WTC11 (cell line): ENCODE data around the gene RAD18. TPM values are rescaled to one million over a fixed set of nuclear protein-coding genes. Genes with fewer than 3 reads are reported as not detected.
A peak's percentile ranks its signal among the peaks of the same experiment; 100 is the strongest.

Source experiments
- ATAC-seq: fragments of 200-7000 bp; cut with Tn5 transposase; 2 replicates; pipeline ENCODE4 v1.10.0; 2021; ENCODE audit warnings: mild to moderate bottlenecking, moderate library complexity
- CTCF ChIA-PET: fragments of 300-600 bp; sonication (Branson Sonifier 250); formaldehyde crosslinking; loops from one replicate; lab custom pipeline; 2021; ENCODE audit warnings: antibody characterized with exemption; lab: Charles Lee
- POLR2A ChIA-PET: fragments of 350-600 bp; sonication (Branson Sonifier 250); formaldehyde crosslinking; loops from one replicate; lab custom pipeline; 2021; ENCODE audit warnings: antibody characterized with exemption; lab: Charles Lee
- DNase-seq: peaks from one replicate; pipeline ENCODE4 v3.0.0; 2021; ENCODE audit warnings: low spot score
- H3K27ac Mint-ChIP-seq: 2 replicates; pipeline ENCODE4 v1.8.0; 2021; ENCODE audit warnings: mixed read lengths
- H3K27me3 Mint-ChIP-seq: 2 replicates; pipeline ENCODE4 v1.8.0; 2021; ENCODE audit warnings: low read depth, mild to moderate bottlenecking, moderate library complexity, mixed read lengths
- H3K36me3 Mint-ChIP-seq: 2 replicates; pipeline ENCODE4 v1.8.0; 2021; ENCODE audit warnings: mixed read lengths
- H3K4me1 Mint-ChIP-seq: 2 replicates; pipeline ENCODE4 v1.8.0; 2022; ENCODE audit warnings: mixed read lengths
- H3K4me3 Mint-ChIP-seq: 2 replicates; pipeline ENCODE4 v1.8.0; 2021; ENCODE audit warnings: mild to moderate bottlenecking, moderate library complexity, mixed read lengths
- H3K9me3 Mint-ChIP-seq: 2 replicates; pipeline ENCODE4 v1.8.0; 2021; ENCODE audit warnings: mixed read lengths
- CREB1 ChIP-seq: sonication (generic); formaldehyde crosslinking; IDR thresholded peaks from 2 replicates; pipeline ENCODE4 v1.8.0; 2023; ENCODE audit warnings: mild to moderate bottlenecking, missing genetic modification reagents
- ELF4 ChIP-seq: sonication (generic); formaldehyde crosslinking; IDR thresholded peaks from 2 replicates; pipeline ENCODE4 v1.8.1; 2022; ENCODE audit warnings: low read depth, mild to moderate bottlenecking, moderate library complexity, missing genetic modification reagents
- FOXP1 ChIP-seq: sonication (generic); formaldehyde crosslinking; IDR thresholded peaks from 2 replicates; pipeline ENCODE4 v1.8.0; 2022; ENCODE audit warnings: missing genetic modification reagents, mild to moderate bottlenecking, moderate library complexity, borderline replicate concordance
- NR2C2 ChIP-seq: sonication (generic); formaldehyde crosslinking; IDR thresholded peaks from 2 replicates; pipeline ENCODE4 v1.8.0; 2022; ENCODE audit warnings: mild to moderate bottlenecking, missing genetic modification reagents
- NR3C1 ChIP-seq: sonication (generic); formaldehyde crosslinking; conservative IDR thresholded peaks from 2 replicates; pipeline ENCODE4 v1.8.1; 2023; ENCODE audit warnings: low read depth, mild to moderate bottlenecking, missing genetic modification reagents
- TP53 ChIP-seq: sonication (generic); formaldehyde crosslinking; IDR thresholded peaks from 2 replicates; pipeline ENCODE4 v1.8.1; 2023; ENCODE audit warnings: mild to moderate bottlenecking, missing genetic modification reagents
- ZBTB21 ChIP-seq: sonication (generic); formaldehyde crosslinking; IDR thresholded peaks from 2 replicates; pipeline ENCODE4 v1.8.1; 2023; ENCODE audit warnings: mild to moderate bottlenecking, missing genetic modification reagents, borderline replicate concordance
- ZNF263 ChIP-seq: sonication (generic); formaldehyde crosslinking; IDR thresholded peaks from 2 replicates; pipeline ENCODE4 v1.8.1; 2022; ENCODE audit warnings: low read depth, mild to moderate bottlenecking, moderate library complexity, missing genetic modification reagents
- ZNF317 ChIP-seq: sonication (generic); formaldehyde crosslinking; IDR thresholded peaks from 2 replicates; pipeline ENCODE4 v1.8.1; 2023; ENCODE audit warnings: low read depth, mild to moderate bottlenecking, moderate library complexity, missing genetic modification reagents, borderline replicate concordance
- ZNF671 ChIP-seq: fragments of 250-450 bp; sonication (Bioruptor Pico); IDR thresholded peaks from 2 replicates; pipeline ENCODE4 v1.8.0; 2021; ENCODE audit warnings: mild to moderate bottlenecking
- total RNA-seq: library from RNA; stranded (reverse); gene quantifications from 3 replicates; pipeline ENCODE4 v1.2.3, GENCODE V29; 2021
- TF ChIP-seq, protein P1 (sequence below): fragments of 250-450 bp; sonication (Bioruptor Pico); IDR thresholded peaks from 2 replicates; pipeline ENCODE4 v1.9.0; 2021; ENCODE audit warnings: mild to moderate bottlenecking, borderline replicate concordance
- TF ChIP-seq, protein P2 (sequence below): fragments of 250-450 bp; sonication (Bioruptor Pico); IDR thresholded peaks from 2 replicates; pipeline ENCODE4 v1.9.0; 2021; ENCODE audit warnings: moderate library complexity, mild to moderate bottlenecking, inconsistent platforms, borderline replicate concordance
- TF ChIP-seq, protein P3 (sequence below): sonication (generic); formaldehyde crosslinking; IDR thresholded peaks from 2 replicates; pipeline ENCODE4 v1.8.0; 2023; ENCODE audit warnings: mild to moderate bottlenecking, missing genetic modification reagents
- TF ChIP-seq, protein P4 (sequence below): sonication (generic); formaldehyde crosslinking; IDR thresholded peaks from 2 replicates; pipeline ENCODE4 v1.8.1; 2023; ENCODE audit warnings: mild to moderate bottlenecking, missing genetic modification reagents
- TF ChIP-seq, protein P5 (sequence below): sonication (generic); formaldehyde crosslinking; IDR thresholded peaks from 2 replicates; pipeline ENCODE4 v1.8.0; 2022; ENCODE audit warnings: mild to moderate bottlenecking, missing genetic modification reagents
- TF ChIP-seq, protein P6 (sequence below): sonication (generic); formaldehyde crosslinking; IDR thresholded peaks from 2 replicates; pipeline ENCODE4 v1.8.1; 2023; ENCODE audit warnings: mild to moderate bottlenecking, missing genetic modification reagents

RAD18 gene
- total RNA-seq, 1 experiment from 2014 or later: 24.4 TPM

DNA sequence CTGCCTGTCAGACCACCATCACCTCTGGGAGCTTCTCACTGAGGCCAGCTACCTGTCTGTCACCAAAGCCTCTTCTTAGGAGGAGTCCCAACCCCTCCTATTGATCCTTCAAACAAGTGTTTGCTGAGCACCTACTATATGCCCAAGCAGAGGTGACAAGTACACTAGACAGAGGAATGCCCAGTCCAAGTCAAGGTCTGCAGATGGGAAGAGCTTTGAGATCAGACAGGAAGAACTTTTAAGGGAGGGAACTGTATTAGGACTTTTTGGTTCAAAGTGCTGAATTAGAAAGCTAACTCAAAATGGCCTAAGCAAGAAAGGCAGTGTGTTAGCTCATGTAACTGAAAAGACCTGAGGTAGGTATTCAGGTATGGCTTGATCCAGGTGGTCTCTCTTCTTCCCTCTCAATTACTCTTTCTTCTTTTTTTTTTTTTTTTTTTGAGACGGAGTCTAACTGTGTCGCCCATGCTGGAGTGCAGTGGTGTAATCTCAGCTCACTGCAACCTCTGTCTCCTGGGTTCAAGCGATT, 3.6 kb upstream of the RAD18 start:
- Mint-ChIP-seq H3K36me3 (no peaks in the 10 kb centered on the region), H3K9me3 (no peaks in the 10 kb centered on the region), H3K4me1 (peaks cover 33% of the 10 kb centered on the region), H3K27me3 (peaks cover 16% of the 10 kb centered on the region), H3K27ac (no peak overlapping the region), H3K4me3 (no peak overlapping the region)
- ChIA-PET POLR2A (no interaction called here), CTCF (interaction anchor here (0.7 to 7.1 kb wide), 2 partner anchors 145 to 336 kb away, joined by 3 to 43 read pairs; no protein-coding TSS in a partner anchor)
- ATAC-seq: no peak
- no peak for DNase-seq
- no peak for TF ChIP-seq ELF4 (CRISPR knock-in tag)
- TF ChIP-seq ZNF671 (CRISPR knock-in tag): no peak

DNA sequence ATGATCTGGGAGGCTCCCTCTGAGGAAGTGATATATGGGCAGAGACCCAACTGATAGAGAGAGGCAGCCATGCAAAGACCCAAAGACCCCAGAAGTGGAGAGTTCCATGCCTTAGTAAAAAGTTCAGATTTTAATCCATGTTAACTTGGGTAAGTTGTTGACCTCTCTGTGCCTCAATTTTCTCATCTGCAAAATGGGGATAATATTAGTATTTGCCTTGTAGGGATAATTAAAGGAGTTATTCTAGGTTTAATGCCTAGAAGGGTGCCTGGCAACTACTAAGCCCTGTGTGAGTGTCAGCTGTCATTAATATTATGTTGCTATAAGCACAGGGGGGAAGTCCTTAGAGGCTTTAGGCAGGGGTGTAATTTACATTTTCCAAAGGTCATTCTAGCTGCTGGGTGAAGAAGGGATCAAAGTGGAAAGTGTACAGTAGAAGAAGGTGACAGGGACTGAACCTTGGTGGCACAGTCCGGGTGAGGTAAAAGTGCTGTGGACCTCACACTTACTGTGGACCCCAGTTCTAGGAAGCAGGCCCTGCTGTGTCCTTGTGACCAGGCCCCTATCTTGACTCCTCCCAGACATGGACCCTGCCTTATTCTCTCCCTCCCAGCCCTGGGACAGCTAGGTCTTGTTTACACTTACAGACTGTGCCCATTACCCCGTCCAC, 3.0 kb upstream of the RAD18 start:
- Mint-ChIP-seq H3K27me3 (peaks cover 16% of the 10 kb centered on the region), H3K4me3 (no peak overlapping the region), H3K9me3 (no peaks in the 10 kb centered on the region), H3K4me1 (peaks cover 33% of the 10 kb centered on the region), H3K36me3 (no peaks in the 10 kb centered on the region), H3K27ac (no peak overlapping the region)
- DNase-seq: no peak
- no peak for ATAC-seq
- ChIA-PET CTCF (interaction anchor here (1.6 to 7.1 kb wide), 2 partner anchors 195 to 337 kb away, joined by 4 to 43 read pairs; no protein-coding TSS in a partner anchor), POLR2A (no interaction called here)
- TF ChIP-seq, protein P1, sequence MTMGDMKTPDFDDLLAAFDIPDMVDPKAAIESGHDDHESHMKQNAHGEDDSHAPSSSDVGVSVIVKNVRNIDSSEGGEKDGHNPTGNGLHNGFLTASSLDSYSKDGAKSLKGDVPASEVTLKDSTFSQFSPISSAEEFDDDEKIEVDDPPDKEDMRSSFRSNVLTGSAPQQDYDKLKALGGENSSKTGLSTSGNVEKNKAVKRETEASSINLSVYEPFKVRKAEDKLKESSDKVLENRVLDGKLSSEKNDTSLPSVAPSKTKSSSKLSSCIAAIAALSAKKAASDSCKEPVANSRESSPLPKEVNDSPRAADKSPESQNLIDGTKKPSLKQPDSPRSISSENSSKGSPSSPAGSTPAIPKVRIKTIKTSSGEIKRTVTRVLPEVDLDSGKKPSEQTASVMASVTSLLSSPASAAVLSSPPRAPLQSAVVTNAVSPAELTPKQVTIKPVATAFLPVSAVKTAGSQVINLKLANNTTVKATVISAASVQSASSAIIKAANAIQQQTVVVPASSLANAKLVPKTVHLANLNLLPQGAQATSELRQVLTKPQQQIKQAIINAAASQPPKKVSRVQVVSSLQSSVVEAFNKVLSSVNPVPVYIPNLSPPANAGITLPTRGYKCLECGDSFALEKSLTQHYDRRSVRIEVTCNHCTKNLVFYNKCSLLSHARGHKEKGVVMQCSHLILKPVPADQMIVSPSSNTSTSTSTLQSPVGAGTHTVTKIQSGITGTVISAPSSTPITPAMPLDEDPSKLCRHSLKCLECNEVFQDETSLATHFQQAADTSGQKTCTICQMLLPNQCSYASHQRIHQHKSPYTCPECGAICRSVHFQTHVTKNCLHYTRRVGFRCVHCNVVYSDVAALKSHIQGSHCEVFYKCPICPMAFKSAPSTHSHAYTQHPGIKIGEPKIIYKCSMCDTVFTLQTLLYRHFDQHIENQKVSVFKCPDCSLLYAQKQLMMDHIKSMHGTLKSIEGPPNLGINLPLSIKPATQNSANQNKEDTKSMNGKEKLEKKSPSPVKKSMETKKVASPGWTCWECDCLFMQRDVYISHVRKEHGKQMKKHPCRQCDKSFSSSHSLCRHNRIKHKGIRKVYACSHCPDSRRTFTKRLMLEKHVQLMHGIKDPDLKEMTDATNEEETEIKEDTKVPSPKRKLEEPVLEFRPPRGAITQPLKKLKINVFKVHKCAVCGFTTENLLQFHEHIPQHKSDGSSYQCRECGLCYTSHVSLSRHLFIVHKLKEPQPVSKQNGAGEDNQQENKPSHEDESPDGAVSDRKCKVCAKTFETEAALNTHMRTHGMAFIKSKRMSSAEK (CRISPR knock-in tag): no peak
- TF ChIP-seq, protein P2, sequence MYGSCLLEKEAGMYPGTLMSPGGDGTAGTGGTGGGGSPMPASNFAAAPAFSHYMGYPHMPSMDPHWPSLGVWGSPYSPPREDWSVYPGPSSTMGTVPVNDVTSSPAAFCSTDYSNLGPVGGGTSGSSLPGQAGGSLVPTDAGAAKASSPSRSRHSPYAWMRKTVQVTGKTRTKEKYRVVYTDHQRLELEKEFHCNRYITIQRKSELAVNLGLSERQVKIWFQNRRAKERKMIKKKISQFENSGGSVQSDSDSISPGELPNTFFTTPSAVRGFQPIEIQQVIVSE (CRISPR knock-in tag): no peak
- no peak for TF ChIP-seq NR3C1
- TF ChIP-seq, protein P3, sequence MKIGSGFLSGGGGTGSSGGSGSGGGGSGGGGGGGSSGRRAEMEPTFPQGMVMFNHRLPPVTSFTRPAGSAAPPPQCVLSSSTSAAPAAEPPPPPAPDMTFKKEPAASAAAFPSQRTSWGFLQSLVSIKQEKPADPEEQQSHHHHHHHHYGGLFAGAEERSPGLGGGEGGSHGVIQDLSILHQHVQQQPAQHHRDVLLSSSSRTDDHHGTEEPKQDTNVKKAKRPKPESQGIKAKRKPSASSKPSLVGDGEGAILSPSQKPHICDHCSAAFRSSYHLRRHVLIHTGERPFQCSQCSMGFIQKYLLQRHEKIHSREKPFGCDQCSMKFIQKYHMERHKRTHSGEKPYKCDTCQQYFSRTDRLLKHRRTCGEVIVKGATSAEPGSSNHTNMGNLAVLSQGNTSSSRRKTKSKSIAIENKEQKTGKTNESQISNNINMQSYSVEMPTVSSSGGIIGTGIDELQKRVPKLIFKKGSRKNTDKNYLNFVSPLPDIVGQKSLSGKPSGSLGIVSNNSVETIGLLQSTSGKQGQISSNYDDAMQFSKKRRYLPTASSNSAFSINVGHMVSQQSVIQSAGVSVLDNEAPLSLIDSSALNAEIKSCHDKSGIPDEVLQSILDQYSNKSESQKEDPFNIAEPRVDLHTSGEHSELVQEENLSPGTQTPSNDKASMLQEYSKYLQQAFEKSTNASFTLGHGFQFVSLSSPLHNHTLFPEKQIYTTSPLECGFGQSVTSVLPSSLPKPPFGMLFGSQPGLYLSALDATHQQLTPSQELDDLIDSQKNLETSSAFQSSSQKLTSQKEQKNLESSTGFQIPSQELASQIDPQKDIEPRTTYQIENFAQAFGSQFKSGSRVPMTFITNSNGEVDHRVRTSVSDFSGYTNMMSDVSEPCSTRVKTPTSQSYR (CRISPR knock-in tag): no peak
- no peak for TF ChIP-seq FOXP1 (CRISPR knock-in tag)
- no peak for TF ChIP-seq ZNF317 (CRISPR knock-in tag)

DNA sequence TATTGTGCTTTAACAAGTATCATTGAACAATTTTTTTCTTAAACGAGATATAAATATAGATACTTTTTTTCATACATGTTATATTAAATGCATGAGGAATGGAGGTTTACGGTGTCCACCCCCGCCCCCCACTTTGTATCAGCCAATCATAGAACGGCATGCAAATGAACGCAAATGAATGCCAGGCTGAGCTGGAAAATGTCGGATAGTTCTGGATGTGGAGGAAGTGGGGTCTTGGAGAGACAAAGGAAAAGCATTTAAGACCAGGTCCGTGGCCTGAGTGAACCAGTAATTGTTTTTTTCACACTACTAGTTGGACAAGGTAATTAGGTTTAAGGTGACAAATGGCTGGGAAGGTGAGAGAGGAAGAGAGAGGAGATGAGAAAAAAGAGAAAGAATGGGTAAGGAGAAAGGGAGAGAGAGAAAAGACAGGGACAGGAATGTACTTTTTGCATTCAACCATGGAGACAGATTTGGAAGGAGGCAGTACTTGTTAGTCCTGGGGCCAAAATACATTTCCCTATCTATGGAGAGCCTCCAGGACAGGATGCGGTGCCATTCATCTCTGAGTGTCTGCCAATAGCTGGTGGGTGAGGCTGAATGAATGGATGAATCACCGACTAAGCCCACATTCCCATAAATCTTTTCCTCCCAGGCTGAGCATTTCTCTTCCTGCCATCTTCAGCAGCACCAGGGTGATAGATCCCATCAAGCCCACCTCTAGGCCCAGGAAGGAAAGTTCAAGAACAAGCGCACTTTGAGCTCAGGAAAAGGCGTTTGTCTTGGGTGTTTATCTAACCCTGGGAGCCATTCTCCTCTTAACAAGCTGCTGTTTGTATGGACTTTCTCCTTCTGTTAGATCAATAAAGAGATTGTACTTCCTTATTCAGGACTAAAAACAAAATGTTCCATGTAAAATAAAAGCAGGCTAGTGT, 1.4 kb upstream of the RAD18 start:
- CTCF ChIA-PET: interaction anchor here (0.7 to 7.1 kb wide), 6 partner anchors 23 to 338 kb away, joined by 3 to 43 read pairs (median 4); no protein-coding TSS in a partner anchor
- no peaks in the 10 kb centered on the region for H3K9me3 Mint-ChIP-seq
- peak overlapping the region; percentile 95 for H3K4me3 Mint-ChIP-seq
- DNase-seq: peak; percentile 24
- TF ChIP-seq ZBTB21 (no peak), CREB1 (no peak), TP53 (CRISPR knock-in tag) (no peak), ZNF263 (no peak), NR2C2 (CRISPR knock-in tag) (no peak)
- TF ChIP-seq, protein P4, sequence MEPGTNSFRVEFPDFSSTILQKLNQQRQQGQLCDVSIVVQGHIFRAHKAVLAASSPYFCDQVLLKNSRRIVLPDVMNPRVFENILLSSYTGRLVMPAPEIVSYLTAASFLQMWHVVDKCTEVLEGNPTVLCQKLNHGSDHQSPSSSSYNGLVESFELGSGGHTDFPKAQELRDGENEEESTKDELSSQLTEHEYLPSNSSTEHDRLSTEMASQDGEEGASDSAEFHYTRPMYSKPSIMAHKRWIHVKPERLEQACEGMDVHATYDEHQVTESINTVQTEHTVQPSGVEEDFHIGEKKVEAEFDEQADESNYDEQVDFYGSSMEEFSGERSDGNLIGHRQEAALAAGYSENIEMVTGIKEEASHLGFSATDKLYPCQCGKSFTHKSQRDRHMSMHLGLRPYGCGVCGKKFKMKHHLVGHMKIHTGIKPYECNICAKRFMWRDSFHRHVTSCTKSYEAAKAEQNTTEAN: no peak
- TF ChIP-seq, protein P5, sequence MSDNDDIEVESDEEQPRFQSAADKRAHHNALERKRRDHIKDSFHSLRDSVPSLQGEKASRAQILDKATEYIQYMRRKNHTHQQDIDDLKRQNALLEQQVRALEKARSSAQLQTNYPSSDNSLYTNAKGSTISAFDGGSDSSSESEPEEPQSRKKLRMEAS (CRISPR knock-in tag): no peak
- TF ChIP-seq, protein P6, sequence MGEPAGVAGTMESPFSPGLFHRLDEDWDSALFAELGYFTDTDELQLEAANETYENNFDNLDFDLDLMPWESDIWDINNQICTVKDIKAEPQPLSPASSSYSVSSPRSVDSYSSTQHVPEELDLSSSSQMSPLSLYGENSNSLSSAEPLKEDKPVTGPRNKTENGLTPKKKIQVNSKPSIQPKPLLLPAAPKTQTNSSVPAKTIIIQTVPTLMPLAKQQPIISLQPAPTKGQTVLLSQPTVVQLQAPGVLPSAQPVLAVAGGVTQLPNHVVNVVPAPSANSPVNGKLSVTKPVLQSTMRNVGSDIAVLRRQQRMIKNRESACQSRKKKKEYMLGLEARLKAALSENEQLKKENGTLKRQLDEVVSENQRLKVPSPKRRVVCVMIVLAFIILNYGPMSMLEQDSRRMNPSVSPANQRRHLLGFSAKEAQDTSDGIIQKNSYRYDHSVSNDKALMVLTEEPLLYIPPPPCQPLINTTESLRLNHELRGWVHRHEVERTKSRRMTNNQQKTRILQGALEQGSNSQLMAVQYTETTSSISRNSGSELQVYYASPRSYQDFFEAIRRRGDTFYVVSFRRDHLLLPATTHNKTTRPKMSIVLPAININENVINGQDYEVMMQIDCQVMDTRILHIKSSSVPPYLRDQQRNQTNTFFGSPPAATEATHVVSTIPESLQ (CRISPR knock-in tag): no peak
- TF ChIP-seq, all 79 proteins: peak for 0
- ATAC-seq: peak; percentile 50
- Mint-ChIP-seq H3K27ac (peak overlapping the region; percentile 96), H3K4me1 (peaks cover 33% of the 10 kb centered on the region), H3K36me3 (no peaks in the 10 kb centered on the region), H3K27me3 (peaks cover 11% of the 10 kb centered on the region)
- POLR2A ChIA-PET: interaction anchor here (0.6 kb wide), 1 partner anchor 828 kb away, joined by 3 read pairs; the partner anchor contains the start of gene ARPC4
